Panc1 (cell line): ENCODE measurements around the gene CSTPP1.

Experiments
- POLR2AphosphoS5 ChIP-seq: IDR thresholded peaks from 2 replicates; pipeline ENCODE4 v1.6.1; 2012; ENCODE audit warnings: mild to moderate bottlenecking, low read depth, low read length, moderate library complexity
- REST ChIP-seq, 2 experiments: IDR thresholded peaks; 2 replicates each; pipeline ENCODE4 v1.6.1; 2011 to 2012; ENCODE audit warnings: low read depth in 2 of 2, control low read depth in 1 of 2, low read length in 1 of 2, mild to moderate bottlenecking in 1 of 2, moderate library complexity in 1 of 2; ENCODE audit not compliant: insufficient read depth in 1 of 2
- SIN3A ChIP-seq: IDR thresholded peaks from 2 replicates; pipeline ENCODE4 v1.6.1; 2012; ENCODE audit warnings: low read depth, mild to moderate bottlenecking, low read length, moderate library complexity, borderline replicate concordance; ENCODE audit not compliant: insufficient read depth
- TF ChIP-seq, protein P1 (sequence below): fragments of 450-650 bp; IDR thresholded peaks from 2 replicates; pipeline ENCODE4 v1.5.1; 2017; ENCODE audit warnings: mild to moderate bottlenecking

GRCh38 chr11:47137476-47137875, 200.9 kb downstream of the CSTPP1 start:
- TF ChIP-seq, protein P1, sequence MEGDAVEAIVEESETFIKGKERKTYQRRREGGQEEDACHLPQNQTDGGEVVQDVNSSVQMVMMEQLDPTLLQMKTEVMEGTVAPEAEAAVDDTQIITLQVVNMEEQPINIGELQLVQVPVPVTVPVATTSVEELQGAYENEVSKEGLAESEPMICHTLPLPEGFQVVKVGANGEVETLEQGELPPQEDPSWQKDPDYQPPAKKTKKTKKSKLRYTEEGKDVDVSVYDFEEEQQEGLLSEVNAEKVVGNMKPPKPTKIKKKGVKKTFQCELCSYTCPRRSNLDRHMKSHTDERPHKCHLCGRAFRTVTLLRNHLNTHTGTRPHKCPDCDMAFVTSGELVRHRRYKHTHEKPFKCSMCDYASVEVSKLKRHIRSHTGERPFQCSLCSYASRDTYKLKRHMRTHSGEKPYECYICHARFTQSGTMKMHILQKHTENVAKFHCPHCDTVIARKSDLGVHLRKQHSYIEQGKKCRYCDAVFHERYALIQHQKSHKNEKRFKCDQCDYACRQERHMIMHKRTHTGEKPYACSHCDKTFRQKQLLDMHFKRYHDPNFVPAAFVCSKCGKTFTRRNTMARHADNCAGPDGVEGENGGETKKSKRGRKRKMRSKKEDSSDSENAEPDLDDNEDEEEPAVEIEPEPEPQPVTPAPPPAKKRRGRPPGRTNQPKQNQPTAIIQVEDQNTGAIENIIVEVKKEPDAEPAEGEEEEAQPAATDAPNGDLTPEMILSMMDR: no peak
- no peak for TF ChIP-seq REST (IDR thresholded peaks at IDR 0.05; ENCODE audit: insufficient read depth in 1 of 2, low read depth in 2 of 2, low read length in 1 of 2)
- no peak for TF ChIP-seq POLR2AphosphoS5
- TF ChIP-seq SIN3A: no peak
